ENCODE data around the gene TBC1D13. TPM values are rescaled to one million over a fixed set of nuclear protein-coding genes. Genes with fewer than 3 reads are reported as not detected.

Gene TBC1D13
- total RNA-seq, 1 experiment from 2014 or later: 17.6 TPM

- DNase-seq (ENCODE audit: low read depth): no peak
Measured at GRCh38 chr9:128820665-128821583, 33.9 kb downstream of the TBC1D13 start.

- no peak for DNase-seq (ENCODE audit: low read depth)
Measured at GRCh38 chr9:128821584-128822406, 34.7 kb downstream of the TBC1D13 start.

GRCh38 chr9:128822407-128823042, 35.5 kb downstream of the TBC1D13 start:
- DNase-seq (ENCODE audit: low read depth): no peak

- DNase-seq (ENCODE audit: low read depth): no peak
Measured at GRCh38 chr9:128823362-128823902, 36.4 kb downstream of the TBC1D13 start.

GRCh38 chr9:128823903-128824406, 36.9 kb downstream of the TBC1D13 start:
- DNase-seq (ENCODE audit: low read depth): no peak

GRCh38 chr9:128824911-128825310, 37.9 kb downstream of the TBC1D13 start:
- no peak for DNase-seq (ENCODE audit: low read depth)

- no peak for DNase-seq (ENCODE audit: low read depth)
Measured at GRCh38 chr9:128825923-128826700, 39.1 kb downstream of the TBC1D13 start.

GRCh38 chr9:128828267-128828666, 41.2 kb downstream of the TBC1D13 start:
- DNase-seq (ENCODE audit: low read depth): no peak

- DNase-seq (ENCODE audit: low read depth): no peak
Measured at GRCh38 chr9:128828719-128829452, 41.8 kb downstream of the TBC1D13 start.

GRCh38 chr9:128829477-128830251, 42.6 kb downstream of the TBC1D13 start, which contains the start of gene SPOUT1:
TSS of gene SPOUT1 (minus strand) at chr9:128829794. CDS start at chr9:128829780, 14 bp downstream.
- peak; percentile 84 for DNase-seq (ENCODE audit: low read depth)

GRCh38 chr9:128833696-128834095, 46.6 kb downstream of the TBC1D13 start:
- no peak for DNase-seq (ENCODE audit: low read depth)

GRCh38 chr9:128835246-128836210, 48.5 kb downstream of the TBC1D13 start:
- DNase-seq (ENCODE audit: low read depth): no peak

- DNase-seq (ENCODE audit: low read depth): no peak
Measured at GRCh38 chr9:128836509-128837145, 49.6 kb downstream of the TBC1D13 start.

- no peak for DNase-seq (ENCODE audit: low read depth)
Measured at GRCh38 chr9:128838338-128838737, 51.3 kb downstream of the TBC1D13 start.

GRCh38 chr9:128840524-128840923, 53.5 kb downstream of the TBC1D13 start:
- DNase-seq (ENCODE audit: low read depth): no peak

- no peak for DNase-seq (ENCODE audit: low read depth)
Measured at GRCh38 chr9:128841694-128842492, 54.8 kb downstream of the TBC1D13 start.
